GM18519 (cell line): ENCODE results near the gene AMPD3.

Experiments
- ATAC-seq: cut with Tn5 transposase; IDR thresholded peaks from one replicate; pipeline ENCODE4 v1.9.1; 2021; ENCODE audit warnings: mild to moderate bottlenecking, moderate library complexity; ENCODE audit not compliant: unreplicated experiment, low FRiP score

Gene AMPD3

GRCh38 chr11:10459029-10459970 lies 4.2 kb downstream of the AMPD3 start:
- ATAC-seq = peak; percentile 57

- ATAC-seq = no peak
Observed at GRCh38 chr11:10460611-10461275, 5.7 kb downstream of the AMPD3 start.

- no peak for ATAC-seq
Observed at GRCh38 chr11:10461276-10461790, 6.3 kb downstream of the AMPD3 start.

GRCh38 chr11:10462746-10463300 lies 7.8 kb downstream of the AMPD3 start:
- ATAC-seq = no peak

GRCh38 chr11:10473371-10473770 lies 18.3 kb downstream of the AMPD3 start:
- ATAC-seq = no peak

GRCh38 chr11:10474551-10474950 lies 19.5 kb downstream of the AMPD3 start:
- no peak for ATAC-seq

GRCh38 chr11:10476342-10476741 lies 21.3 kb downstream of the AMPD3 start:
- ATAC-seq = no peak

- no peak for ATAC-seq
Observed at GRCh38 chr11:10476927-10477689, 22.0 kb downstream of the AMPD3 start.

- no peak for ATAC-seq
Observed at GRCh38 chr11:10477690-10478046, 22.6 kb downstream of the AMPD3 start.

- ATAC-seq = no peak
Observed at GRCh38 chr11:10478066-10478465, 23.0 kb downstream of the AMPD3 start.

GRCh38 chr11:10478574-10479550 lies 23.8 kb downstream of the AMPD3 start:
- no peak for ATAC-seq

- no peak for ATAC-seq
Observed at GRCh38 chr11:10480026-10480425, 25.0 kb downstream of the AMPD3 start.

- no peak for ATAC-seq
Observed at GRCh38 chr11:10480760-10481159, 25.7 kb downstream of the AMPD3 start.

- ATAC-seq = no peak
Observed at GRCh38 chr11:10481560-10482349, 26.7 kb downstream of the AMPD3 start.

- no peak for ATAC-seq
Observed at GRCh38 chr11:10483174-10483573, 28.1 kb downstream of the AMPD3 start.

GRCh38 chr11:10483584-10483983 lies 28.5 kb downstream of the AMPD3 start:
- no peak for ATAC-seq

- no peak for ATAC-seq
Observed at GRCh38 chr11:10484461-10485180, 29.6 kb downstream of the AMPD3 start.

GRCh38 chr11:10485646-10486045 lies 30.6 kb downstream of the AMPD3 start:
- no peak for ATAC-seq
